ENCODE results near the gene ADAMTS1. TPM values are rescaled to one million over a fixed set of nuclear protein-coding genes. Genes with fewer than 3 reads are reported as not detected.

ADAMTS1 gene
- polyA plus RNA-seq, 3 donors: 0.01 TPM; not detected in 2

GRCh38 chr21:26887251-26887650, 42.0 kb upstream of the ADAMTS1 start:
- H3K9me3 Mint-ChIP-seq: no peaks in the 10 kb centered on the region
- H3K9me3 ChIP-seq (replicated peaks in 1 of 2; ENCODE audit: control insufficient read depth in 1 of 2, insufficient read depth in 1 of 2, low read length in 2 of 2): no peaks in the 10 kb centered on the region
- H3K4me2 ChIP-seq (replicated peaks; ENCODE audit: extremely low read depth, low read length, poor library complexity, severe bottlenecking): no peak overlapping the region
- H3K4me1 Mint-ChIP-seq: no peaks in the 10 kb centered on the region
- DNase-seq: no peak
- H3K79me2 ChIP-seq (ENCODE audit: insufficient read depth, low read length): no peaks in the 10 kb centered on the region
- H3K27me3 Mint-ChIP-seq (ENCODE audit: low read depth in 3 of 3): peaks cover 5 to 12% (median 10%) of the 10 kb centered on the region in 3 donors
- no peak overlapping the region for H3K27ac ChIP-seq (ENCODE audit: low read depth in 1 of 2, low read length in 2 of 2)
- WGBS (ENCODE audit: insufficient coverage): 89% methylated on average over 1 of the region's 3 CpGs
- H3K36me3 Mint-ChIP-seq: no peaks in the 10 kb centered on the region
- no peak overlapping the region for H3K4me3 ChIP-seq (replicated peaks in 1 of 3; ENCODE audit: low read depth in 2 of 3, low read length in 3 of 3)
- no peak overlapping the region for H3K4me3 Mint-ChIP-seq
- no peaks in the 10 kb centered on the region for H3K4me1 ChIP-seq (ENCODE audit: control insufficient read depth in 1 of 2, insufficient read depth in 2 of 2, low read length in 2 of 2)
- H3K27me3 ChIP-seq (ENCODE audit: control insufficient read depth in 2 of 2, insufficient read depth in 2 of 2, low read length in 2 of 2): no peaks in the 10 kb centered on the region
- H4K20me1 ChIP-seq (ENCODE audit: insufficient read depth, low read length): no peaks in the 10 kb centered on the region
- TF ChIP-seq, protein P1, sequence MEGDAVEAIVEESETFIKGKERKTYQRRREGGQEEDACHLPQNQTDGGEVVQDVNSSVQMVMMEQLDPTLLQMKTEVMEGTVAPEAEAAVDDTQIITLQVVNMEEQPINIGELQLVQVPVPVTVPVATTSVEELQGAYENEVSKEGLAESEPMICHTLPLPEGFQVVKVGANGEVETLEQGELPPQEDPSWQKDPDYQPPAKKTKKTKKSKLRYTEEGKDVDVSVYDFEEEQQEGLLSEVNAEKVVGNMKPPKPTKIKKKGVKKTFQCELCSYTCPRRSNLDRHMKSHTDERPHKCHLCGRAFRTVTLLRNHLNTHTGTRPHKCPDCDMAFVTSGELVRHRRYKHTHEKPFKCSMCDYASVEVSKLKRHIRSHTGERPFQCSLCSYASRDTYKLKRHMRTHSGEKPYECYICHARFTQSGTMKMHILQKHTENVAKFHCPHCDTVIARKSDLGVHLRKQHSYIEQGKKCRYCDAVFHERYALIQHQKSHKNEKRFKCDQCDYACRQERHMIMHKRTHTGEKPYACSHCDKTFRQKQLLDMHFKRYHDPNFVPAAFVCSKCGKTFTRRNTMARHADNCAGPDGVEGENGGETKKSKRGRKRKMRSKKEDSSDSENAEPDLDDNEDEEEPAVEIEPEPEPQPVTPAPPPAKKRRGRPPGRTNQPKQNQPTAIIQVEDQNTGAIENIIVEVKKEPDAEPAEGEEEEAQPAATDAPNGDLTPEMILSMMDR (IDR thresholded peaks at IDR 0.05): no peak
- no peaks in the 10 kb centered on the region for H3K36me3 ChIP-seq (replicated peaks in 1 of 2; ENCODE audit: control insufficient read depth in 1 of 2, insufficient read depth in 2 of 2, low read length in 2 of 2)
- intact Hi-C loops (cut with micrococcal nuclease): no loop called here
- H3K27ac Mint-ChIP-seq: no peak overlapping the region
- H2AFZ ChIP-seq (ENCODE audit: insufficient read depth, low read depth, low read length, poor library complexity, severe bottlenecking): no peak overlapping the region
- no peak overlapping the region for H3K9ac ChIP-seq (ENCODE audit: insufficient read depth, low read length, poor library complexity, severe bottlenecking)

DNA sequence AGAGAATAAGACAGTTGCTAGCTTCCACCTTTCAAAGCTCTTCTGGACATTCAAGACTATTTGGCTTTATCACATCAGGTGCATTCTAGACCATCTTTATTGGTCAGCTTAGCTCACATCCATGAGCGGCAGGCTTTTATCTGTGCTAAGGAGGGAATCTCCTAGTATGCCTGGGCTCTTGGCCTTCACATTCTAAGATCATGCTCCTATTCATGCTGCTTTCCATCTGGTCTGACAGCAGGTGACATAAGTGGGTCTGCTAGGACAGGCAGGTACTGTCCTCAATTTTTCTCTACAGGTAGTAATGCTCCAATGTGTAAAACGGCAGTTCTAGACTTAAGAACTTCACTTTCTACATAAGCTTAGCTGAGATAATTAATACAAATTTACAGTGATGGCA, 39.2 kb upstream of the ADAMTS1 start:
- Histone ChIP-seq H3K4me1 (ENCODE audit: control insufficient read depth in 1 of 2, insufficient read depth in 2 of 2, low read length in 2 of 2) (no peaks in the 10 kb centered on the region), H3K4me2 (replicated peaks; ENCODE audit: extremely low read depth, low read length, poor library complexity, severe bottlenecking) (no peak overlapping the region), H2AFZ (ENCODE audit: insufficient read depth, low read depth, low read length, poor library complexity, severe bottlenecking) (no peak overlapping the region), H4K20me1 (ENCODE audit: insufficient read depth, low read length) (no peaks in the 10 kb centered on the region), H3K27ac (ENCODE audit: low read depth in 1 of 2, low read length in 2 of 2) (no peak overlapping the region), H3K79me2 (ENCODE audit: insufficient read depth, low read length) (no peaks in the 10 kb centered on the region), H3K9ac (ENCODE audit: insufficient read depth, low read length, poor library complexity, severe bottlenecking) (no peak overlapping the region), H3K9me3 (replicated peaks in 1 of 2; ENCODE audit: control insufficient read depth in 1 of 2, insufficient read depth in 1 of 2, low read length in 2 of 2) (no peaks in the 10 kb centered on the region), H3K4me3 (replicated peaks in 1 of 3; ENCODE audit: low read depth in 2 of 3, low read length in 3 of 3) (no peak overlapping the region), H3K27me3 (ENCODE audit: control insufficient read depth in 2 of 2, insufficient read depth in 2 of 2, low read length in 2 of 2) (no peaks in the 10 kb centered on the region), H3K36me3 (replicated peaks in 1 of 2; ENCODE audit: control insufficient read depth in 1 of 2, insufficient read depth in 2 of 2, low read length in 2 of 2) (no peaks in the 10 kb centered on the region)
- WGBS (ENCODE audit: insufficient coverage): no CpG with 5 or more reads among the region's 2 CpGs
- H3K4me3 Mint-ChIP-seq: no peak overlapping the region
- no peak overlapping the region for H3K27ac Mint-ChIP-seq
- no peaks in the 10 kb centered on the region for H3K36me3 Mint-ChIP-seq
- H3K9me3 Mint-ChIP-seq: no peaks in the 10 kb centered on the region
- no peak for DNase-seq
- intact Hi-C loops (cut with micrococcal nuclease): no loop called here
- H3K27me3 Mint-ChIP-seq (ENCODE audit: low read depth in 3 of 3): peaks cover 7 to 11% (median 11%) of the 10 kb centered on the region in 3 donors
- TF ChIP-seq, protein P1 (IDR thresholded peaks at IDR 0.05): no peak
- no peaks in the 10 kb centered on the region for H3K4me1 Mint-ChIP-seq
